SK-N-MC (cell line): ENCODE results near the gene TEKT5.

Experiments used
- EZH2 ChIP-seq: fragments of 200-600 bp; sonication (generic); IDR thresholded peaks from one replicate; pipeline ENCODE4 v1.6.1; 2017; ENCODE audit warnings: antibody characterized with exemption
- POLR2AphosphoS5 ChIP-seq: IDR thresholded peaks from 2 replicates; pipeline ENCODE4 v1.6.1; 2012; ENCODE audit warnings: mild to moderate bottlenecking, low read depth, low read length, borderline replicate concordance

DNA sequence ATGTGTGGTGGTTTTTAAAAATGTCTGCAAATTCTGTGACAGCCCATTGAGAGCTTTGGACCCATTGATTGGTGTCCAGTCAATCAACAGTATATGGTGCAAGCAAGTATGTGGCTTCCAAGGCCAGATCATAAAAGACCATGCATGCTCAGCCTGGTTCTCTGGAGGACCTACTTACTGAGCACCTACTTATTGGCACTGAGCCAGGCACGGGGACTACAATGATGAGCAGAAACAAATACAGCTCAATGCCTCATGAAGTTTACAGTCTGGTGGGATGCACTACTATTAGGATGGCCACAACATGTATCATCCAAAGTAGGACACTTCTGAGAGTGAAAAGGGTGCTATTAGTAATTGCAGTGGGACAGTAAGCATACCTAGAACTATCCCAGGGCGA, 107.1 kb downstream of the TEKT5 start:
- TF ChIP-seq EZH2 (no peak), POLR2AphosphoS5 (no peak)
